GM12872 (cell line): ENCODE results near the gene RAB3IL1.

ENCODE experiments used
- TF ChIP-seq, protein P1 (sequence below): IDR thresholded peaks from 3 replicates; pipeline ENCODE4 v1.5.1; 2011; ENCODE audit warnings: low read depth, mild to moderate bottlenecking, low read length, moderate library complexity; ENCODE audit not compliant: insufficient read depth

The RAB3IL1 gene

DNA sequence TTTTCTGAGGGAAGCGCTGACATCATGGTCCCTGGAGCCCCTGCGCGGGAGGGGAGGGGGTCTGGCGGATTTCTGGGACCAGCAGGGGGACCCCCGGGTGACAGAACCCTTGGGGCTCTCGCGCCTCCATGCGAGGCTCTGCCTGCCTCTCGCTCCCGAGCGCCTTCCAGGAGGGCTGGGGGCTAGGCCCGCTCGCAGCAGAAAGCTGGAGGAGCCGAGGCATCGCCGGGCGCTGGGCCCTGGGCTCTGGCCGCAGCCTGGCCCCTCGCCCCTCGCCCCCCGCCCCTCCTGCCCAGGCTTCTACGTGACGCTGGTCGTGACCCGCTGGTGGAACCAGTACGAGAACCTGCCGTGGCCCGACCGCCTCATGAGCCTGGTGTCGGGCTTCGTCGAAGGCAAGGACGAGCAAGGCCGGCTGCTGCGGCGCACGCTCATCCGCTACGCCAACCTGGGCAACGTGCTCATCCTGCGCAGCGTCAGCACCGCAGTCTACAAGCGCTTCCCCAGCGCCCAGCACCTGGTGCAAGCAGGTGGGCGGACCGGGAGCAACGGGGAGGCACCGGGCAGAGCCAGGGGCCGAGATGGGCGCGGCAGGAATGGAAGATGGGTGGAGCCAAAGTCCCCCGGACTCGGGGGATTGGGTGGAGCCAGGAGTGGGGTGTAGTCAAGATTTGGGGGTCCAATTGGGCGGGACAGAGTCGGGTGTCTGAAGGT is 38.2 kb upstream of the RAB3IL1 start:
- TF ChIP-seq, protein P1, sequence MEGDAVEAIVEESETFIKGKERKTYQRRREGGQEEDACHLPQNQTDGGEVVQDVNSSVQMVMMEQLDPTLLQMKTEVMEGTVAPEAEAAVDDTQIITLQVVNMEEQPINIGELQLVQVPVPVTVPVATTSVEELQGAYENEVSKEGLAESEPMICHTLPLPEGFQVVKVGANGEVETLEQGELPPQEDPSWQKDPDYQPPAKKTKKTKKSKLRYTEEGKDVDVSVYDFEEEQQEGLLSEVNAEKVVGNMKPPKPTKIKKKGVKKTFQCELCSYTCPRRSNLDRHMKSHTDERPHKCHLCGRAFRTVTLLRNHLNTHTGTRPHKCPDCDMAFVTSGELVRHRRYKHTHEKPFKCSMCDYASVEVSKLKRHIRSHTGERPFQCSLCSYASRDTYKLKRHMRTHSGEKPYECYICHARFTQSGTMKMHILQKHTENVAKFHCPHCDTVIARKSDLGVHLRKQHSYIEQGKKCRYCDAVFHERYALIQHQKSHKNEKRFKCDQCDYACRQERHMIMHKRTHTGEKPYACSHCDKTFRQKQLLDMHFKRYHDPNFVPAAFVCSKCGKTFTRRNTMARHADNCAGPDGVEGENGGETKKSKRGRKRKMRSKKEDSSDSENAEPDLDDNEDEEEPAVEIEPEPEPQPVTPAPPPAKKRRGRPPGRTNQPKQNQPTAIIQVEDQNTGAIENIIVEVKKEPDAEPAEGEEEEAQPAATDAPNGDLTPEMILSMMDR = no peak

DNA sequence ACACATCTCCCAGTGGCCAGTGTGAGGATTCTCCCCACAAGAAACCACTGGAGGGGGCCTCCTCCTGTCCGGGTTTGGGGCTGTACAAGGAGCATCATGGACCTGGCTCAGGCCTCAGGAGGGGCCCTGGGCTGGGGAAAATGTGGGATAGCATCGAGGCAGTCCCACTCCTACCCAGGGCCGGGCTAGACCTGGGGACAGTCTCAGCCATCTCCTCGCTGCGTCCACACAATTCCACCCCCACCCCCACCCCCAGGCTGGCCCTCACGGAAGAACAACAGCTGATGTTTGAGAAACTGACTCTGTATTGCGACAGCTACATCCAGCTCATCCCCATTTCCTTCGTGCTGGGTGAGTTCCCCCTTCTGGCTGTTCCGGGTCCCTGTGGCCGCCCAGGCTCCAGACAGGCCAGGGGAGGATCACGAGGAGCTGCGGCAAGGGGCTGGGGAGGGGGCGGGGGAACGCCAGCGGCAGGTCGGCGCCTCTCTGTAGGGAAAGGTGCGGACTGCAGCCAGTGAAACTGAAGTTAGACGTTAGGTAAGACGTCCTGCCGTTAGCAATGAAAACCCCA is 37.6 kb upstream of the RAB3IL1 start:
- TF ChIP-seq, protein P1 = no peak

DNA sequence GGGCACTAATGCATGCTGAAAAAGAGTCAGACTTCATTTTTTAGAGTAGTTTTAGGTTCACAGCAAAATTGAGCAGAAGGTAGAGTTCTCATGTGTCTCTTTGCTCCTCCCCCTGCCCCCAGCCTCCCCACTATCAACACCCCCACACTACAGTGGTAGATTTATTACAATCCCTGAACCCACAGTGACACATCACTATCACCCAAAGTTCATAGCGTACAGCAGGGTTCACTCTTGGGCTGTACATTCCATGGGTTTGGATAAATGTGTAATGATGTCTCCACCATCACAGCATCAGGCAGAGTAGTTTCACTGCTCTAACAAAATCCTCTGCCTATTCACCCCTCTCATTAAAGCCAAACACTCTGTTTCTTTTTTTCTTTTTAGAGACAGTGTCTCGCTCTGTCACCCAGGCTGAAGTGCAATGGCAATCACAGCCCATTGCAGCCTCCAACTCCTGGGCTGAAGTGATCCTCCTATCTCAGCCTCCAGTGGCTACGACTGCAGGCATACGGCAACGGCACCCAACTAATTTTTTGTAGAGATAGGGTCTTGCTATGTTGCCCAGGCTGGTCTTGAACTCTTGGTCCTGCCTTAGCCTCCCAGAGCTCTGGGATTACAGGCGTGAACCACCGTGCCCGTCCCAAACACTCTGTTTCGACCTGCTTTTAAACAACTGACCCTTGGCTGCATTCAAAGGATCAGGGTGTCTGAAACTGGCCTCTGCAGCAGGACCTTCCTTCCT is 36.9 kb upstream of the RAB3IL1 start:
- TF ChIP-seq, protein P1 = no peak

DNA sequence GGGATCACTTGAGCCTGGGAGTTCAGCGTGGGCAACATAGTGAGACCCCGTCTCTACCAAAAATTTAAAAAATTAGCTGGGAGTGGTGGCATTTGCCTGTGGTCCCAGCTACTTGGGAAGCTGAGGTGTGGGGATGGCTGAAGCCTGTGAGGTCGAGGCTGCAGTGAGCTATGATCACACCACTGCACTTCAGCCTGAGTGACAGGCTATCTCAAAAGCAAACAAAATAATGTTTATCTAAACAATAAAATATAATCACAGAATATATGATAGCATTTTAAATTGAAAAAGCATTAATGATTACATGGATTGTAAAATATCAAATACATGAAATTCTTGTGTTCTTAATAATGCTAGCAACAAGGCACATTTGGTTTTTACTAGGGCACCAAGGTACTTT is 35.5 kb upstream of the RAB3IL1 start:
- TF ChIP-seq, protein P1 = no peak

DNA sequence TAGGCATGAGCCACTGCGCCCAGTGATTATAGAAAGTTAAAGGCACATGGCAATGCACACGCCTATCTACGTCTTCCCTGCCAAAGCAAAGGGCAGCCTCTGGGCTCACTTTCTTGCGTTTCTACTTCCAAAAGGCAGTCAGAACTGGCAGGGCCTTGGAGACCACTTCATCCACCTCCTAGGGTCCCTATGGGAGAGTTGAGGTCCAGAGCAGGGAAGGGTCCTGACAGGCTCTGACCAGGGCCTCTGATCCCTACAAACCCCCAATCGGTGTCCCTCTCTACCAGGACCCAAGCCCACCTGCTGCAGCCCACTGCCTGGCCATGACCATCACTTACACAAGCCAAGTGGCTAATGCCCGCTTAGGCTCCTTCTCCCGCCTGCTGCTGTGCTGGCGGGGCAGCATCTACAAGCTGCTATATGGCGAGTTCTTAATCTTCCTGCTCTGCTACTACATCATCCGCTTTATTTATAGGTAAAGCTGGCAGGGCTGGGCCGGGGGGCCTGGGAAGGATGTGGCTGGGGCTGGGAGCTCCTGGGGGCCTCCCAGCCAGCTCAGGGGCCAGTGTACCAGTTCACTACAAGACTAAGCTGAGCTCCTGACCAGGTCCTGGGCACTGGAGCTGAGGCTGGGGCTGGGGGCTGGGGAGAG is 34.2 kb upstream of the RAB3IL1 start:
- TF ChIP-seq, protein P1 = no peak

DNA sequence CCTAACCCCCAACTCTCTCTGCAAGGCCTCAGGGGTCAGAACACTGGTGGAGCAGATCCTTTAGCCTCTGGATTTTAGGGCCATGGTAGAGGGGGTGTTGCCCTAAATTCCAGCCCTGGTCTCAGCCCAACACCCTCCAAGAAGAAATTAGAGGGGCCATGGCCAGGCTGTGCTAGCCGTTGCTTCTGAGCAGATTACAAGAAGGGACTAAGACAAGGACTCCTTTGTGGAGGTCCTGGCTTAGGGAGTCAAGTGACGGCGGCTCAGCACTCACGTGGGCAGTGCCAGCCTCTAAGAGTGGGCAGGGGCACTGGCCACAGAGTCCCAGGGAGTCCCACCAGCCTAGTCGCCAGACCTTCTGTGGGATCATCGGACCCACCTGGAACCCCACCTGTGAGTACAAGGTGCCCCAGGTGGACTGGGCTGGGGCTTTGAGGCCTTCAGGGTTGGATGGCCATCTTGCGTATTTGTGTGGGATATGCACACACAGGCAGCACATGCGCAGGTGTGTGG is 32.7 kb upstream of the RAB3IL1 start, which contains the start of gene BEST1:
Gene BEST1, plus strand, starts transcription at position 317 of the 513 bp plus-strand sequence. CDS start 1,456 bp downstream, outside the sequence.
- TF ChIP-seq, protein P1 = no peak
